Measurements from ENCODE around the gene STMP1. TPM values are rescaled to one million over a fixed set of nuclear protein-coding genes. Genes with fewer than 3 reads are reported as not detected.
A peak's percentile ranks its signal among the peaks of the same experiment; 100 is the strongest.
"Not testable (repeated sequence)": the region's sequence is repeated elsewhere in the genome, so short reads cannot be mapped to it uniquely, and the experiment has no call there.

Gene STMP1
- total RNA-seq, 1 experiment from 2014 or later, result 11.8 TPM

GRCh38 chr7:135673360-135673706, 11.0 kb downstream of the STMP1 start:
- Histone ChIP-seq H3K27me3 (ENCODE audit: control insufficient read depth, insufficient read depth, low read length) (no peaks in the 10 kb centered on the region), H3K36me3 (replicated peaks; ENCODE audit: control insufficient read depth, insufficient read depth, low read length) (no peaks in the 10 kb centered on the region; the same call in 1 of the 2 replicates), H3K4me3 (ENCODE audit: insufficient read depth, low read depth, low read length) (no peak overlapping the region)
- no peak for DNase-seq

DNA sequence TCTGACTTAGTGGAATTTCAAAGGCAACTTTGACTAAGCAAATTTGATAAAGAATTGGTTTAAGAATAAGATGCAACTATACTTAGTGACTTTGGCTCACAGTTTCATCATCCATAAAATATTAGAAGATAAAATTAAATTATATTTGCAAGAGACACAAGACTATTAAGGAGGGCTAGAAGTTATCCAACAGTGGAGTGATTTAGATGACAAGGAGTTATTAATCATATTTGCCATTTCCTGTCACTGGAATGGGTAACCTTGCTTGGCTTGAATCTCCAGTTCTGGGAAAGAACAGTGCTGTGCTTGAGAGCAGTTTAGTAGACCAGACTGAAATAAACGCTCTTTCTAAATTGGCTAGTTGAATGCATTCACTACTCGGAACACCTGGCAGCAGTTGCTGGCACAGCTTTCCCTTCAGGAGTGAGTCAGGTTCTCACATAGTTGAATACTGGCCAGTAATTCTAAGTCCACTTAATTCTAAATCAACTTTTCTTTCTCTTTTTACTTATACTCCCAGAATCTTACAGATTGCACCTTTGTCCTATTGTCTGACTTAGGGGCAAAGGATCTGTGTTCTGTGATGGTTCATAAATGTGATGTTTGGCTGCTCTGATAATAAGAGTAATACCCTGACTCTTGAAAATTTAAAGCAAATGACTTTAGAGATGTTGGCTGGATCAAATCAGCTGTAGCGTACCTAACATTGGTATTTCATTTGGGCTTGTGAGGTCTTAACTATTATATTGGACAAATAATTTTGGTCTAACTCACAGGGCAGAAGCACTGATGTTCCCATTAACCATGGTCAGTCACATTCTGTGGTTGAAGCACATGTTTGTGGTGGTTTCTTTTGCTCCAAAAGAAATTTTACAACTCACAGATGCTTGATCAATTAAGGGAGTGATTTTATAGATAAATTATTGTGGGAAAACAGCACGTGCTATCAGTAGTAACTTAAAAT, 16.6 kb downstream of the STMP1 start:
- DNase-seq, result no peak
- no peaks in the 10 kb centered on the region; the same call in 1 of the 2 replicates for H3K36me3 ChIP-seq (replicated peaks; ENCODE audit: control insufficient read depth, insufficient read depth, low read length)

GRCh38 chr7:135681762-135682161, 19.4 kb downstream of the STMP1 start:
- no peaks in the 10 kb centered on the region for H3K27me3 ChIP-seq (ENCODE audit: control insufficient read depth, insufficient read depth, low read length)
- H3K36me3 ChIP-seq (replicated peaks; ENCODE audit: control insufficient read depth, insufficient read depth, low read length), result no peaks in the 10 kb centered on the region; the same call in none of the 2 replicates
- no peak overlapping the region for H3K4me3 ChIP-seq (ENCODE audit: insufficient read depth, low read depth, low read length)
- DNase-seq, result no peak

More for the DNA sequence above, 16.6 kb downstream of the STMP1 start:
- Histone ChIP-seq H3K27me3 (ENCODE audit: control insufficient read depth, insufficient read depth, low read length) (no peaks in the 10 kb centered on the region), H3K4me3 (ENCODE audit: insufficient read depth, low read depth, low read length) (no peak overlapping the region)

DNA sequence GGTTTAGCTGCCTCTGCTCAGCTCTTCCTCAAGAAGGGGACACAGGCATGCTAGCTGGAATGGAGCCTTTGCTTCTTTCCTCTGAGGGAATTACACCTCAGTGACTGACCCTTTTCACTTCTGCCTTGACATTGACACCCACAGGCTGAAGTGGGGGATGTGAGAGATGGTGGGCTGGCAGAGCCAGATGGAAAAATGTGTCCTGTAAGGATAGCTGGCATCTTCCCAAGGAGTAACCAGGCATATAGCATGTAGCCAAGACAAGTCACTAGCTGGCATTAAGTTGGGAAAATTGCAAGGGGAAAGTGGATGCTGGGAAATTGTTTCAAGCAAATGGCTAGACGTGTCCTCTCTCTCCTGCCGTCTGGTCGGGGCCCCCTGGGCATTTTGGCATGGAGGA, 19.9 kb downstream of the STMP1 start:
- Histone ChIP-seq H3K4me3 (ENCODE audit: insufficient read depth, low read depth, low read length) (no peak overlapping the region), H3K27me3 (ENCODE audit: control insufficient read depth, insufficient read depth, low read length) (no peaks in the 10 kb centered on the region), H3K36me3 (replicated peaks; ENCODE audit: control insufficient read depth, insufficient read depth, low read length) (no peaks in the 10 kb centered on the region; the same call in none of the 2 replicates)
- DNase-seq, result no peak

- no peak overlapping the region for H3K4me3 ChIP-seq (ENCODE audit: insufficient read depth, low read depth, low read length)
- no peak for DNase-seq
- no peaks in the 10 kb centered on the region for H3K27me3 ChIP-seq (ENCODE audit: control insufficient read depth, insufficient read depth, low read length)
- H3K36me3 ChIP-seq (replicated peaks; ENCODE audit: control insufficient read depth, insufficient read depth, low read length), result no peaks in the 10 kb centered on the region; the same call in none of the 2 replicates
Measured at GRCh38 chr7:135683609-135684008, 21.3 kb downstream of the STMP1 start.

DNA sequence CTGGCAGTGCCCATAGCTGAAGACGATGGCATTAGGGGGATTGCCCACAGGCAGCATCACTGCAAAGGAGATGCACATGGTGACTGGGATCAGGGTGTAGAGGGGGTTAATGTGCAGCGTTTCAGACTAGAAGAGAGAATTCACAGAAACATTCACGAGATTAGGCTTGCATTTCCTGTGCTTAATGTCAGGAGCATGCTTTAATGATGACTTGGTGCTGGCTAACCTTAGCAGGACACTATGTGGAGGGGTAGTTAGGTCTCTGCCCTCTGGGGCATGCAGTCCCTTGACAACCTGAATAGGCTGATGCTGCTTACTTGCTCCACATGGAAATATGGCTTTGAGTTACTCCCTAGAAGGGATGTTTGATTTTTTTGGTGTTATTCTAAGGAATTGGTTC, 21.8 kb downstream of the STMP1 start:
- H3K27me3 ChIP-seq (ENCODE audit: control insufficient read depth, insufficient read depth, low read length), result no peaks in the 10 kb centered on the region
- H3K4me3 ChIP-seq (ENCODE audit: insufficient read depth, low read depth, low read length), result no peak overlapping the region
- DNase-seq, result no peak
- no peaks in the 10 kb centered on the region; the same call in none of the 2 replicates for H3K36me3 ChIP-seq (replicated peaks; ENCODE audit: control insufficient read depth, insufficient read depth, low read length)

GRCh38 chr7:135684699-135685098, 22.4 kb downstream of the STMP1 start:
- Histone ChIP-seq H3K4me3 (ENCODE audit: insufficient read depth, low read depth, low read length) (no peak overlapping the region), H3K27me3 (ENCODE audit: control insufficient read depth, insufficient read depth, low read length) (no peaks in the 10 kb centered on the region), H3K36me3 (replicated peaks; ENCODE audit: control insufficient read depth, insufficient read depth, low read length) (no peaks in the 10 kb centered on the region; the same call in none of the 2 replicates)
- no peak for DNase-seq

- Histone ChIP-seq H3K36me3 (replicated peaks; ENCODE audit: control insufficient read depth, insufficient read depth, low read length) (no peaks in the 10 kb centered on the region; the same call in none of the 2 replicates), H3K4me3 (ENCODE audit: insufficient read depth, low read depth, low read length) (no peak overlapping the region), H3K27me3 (ENCODE audit: control insufficient read depth, insufficient read depth, low read length) (no peaks in the 10 kb centered on the region)
- DNase-seq, result no peak
Measured at GRCh38 chr7:135685306-135686084, 23.2 kb downstream of the STMP1 start.

- DNase-seq, result no peak
- no peak overlapping the region for H3K4me3 ChIP-seq (ENCODE audit: insufficient read depth, low read depth, low read length)
- H3K27me3 ChIP-seq (ENCODE audit: control insufficient read depth, insufficient read depth, low read length), result no peaks in the 10 kb centered on the region
- H3K36me3 ChIP-seq (replicated peaks; ENCODE audit: control insufficient read depth, insufficient read depth, low read length), result no peaks in the 10 kb centered on the region; the same call in none of the 2 replicates
Measured at GRCh38 chr7:135687466-135687865, 25.2 kb downstream of the STMP1 start.

- H3K36me3 ChIP-seq (replicated peaks; ENCODE audit: control insufficient read depth, insufficient read depth, low read length), result no peaks in the 10 kb centered on the region; the same call in none of the 2 replicates
- H3K27me3 ChIP-seq (ENCODE audit: control insufficient read depth, insufficient read depth, low read length), result no peaks in the 10 kb centered on the region
- H3K4me3 ChIP-seq (ENCODE audit: insufficient read depth, low read depth, low read length), result no peak overlapping the region
- no peak for DNase-seq
Measured at GRCh38 chr7:135690566-135690965, 28.3 kb downstream of the STMP1 start.

GRCh38 chr7:135692055-135692454, 29.7 kb downstream of the STMP1 start:
- H3K4me3 ChIP-seq (ENCODE audit: insufficient read depth, low read depth, low read length), result no peak overlapping the region
- H3K36me3 ChIP-seq (replicated peaks; ENCODE audit: control insufficient read depth, insufficient read depth, low read length), result no peaks in the 10 kb centered on the region; the same call in 1 of the 2 replicates
- H3K27me3 ChIP-seq (ENCODE audit: control insufficient read depth, insufficient read depth, low read length), result no peaks in the 10 kb centered on the region
- no peak for DNase-seq

GRCh38 chr7:135692606-135693005, 30.3 kb downstream of the STMP1 start:
- DNase-seq; H3K27me3 ChIP-seq (ENCODE audit: control insufficient read depth, insufficient read depth, low read length); H3K4me3 ChIP-seq (ENCODE audit: insufficient read depth, low read depth, low read length); H3K36me3 ChIP-seq (replicated peaks; ENCODE audit: control insufficient read depth, insufficient read depth, low read length): not testable (repeated sequence)

GRCh38 chr7:135693558-135693957, 31.2 kb downstream of the STMP1 start:
- Histone ChIP-seq H3K4me3 (ENCODE audit: insufficient read depth, low read depth, low read length) (no peak overlapping the region), H3K36me3 (replicated peaks; ENCODE audit: control insufficient read depth, insufficient read depth, low read length) (no peaks in the 10 kb centered on the region; the same call in 1 of the 2 replicates), H3K27me3 (ENCODE audit: control insufficient read depth, insufficient read depth, low read length) (no peaks in the 10 kb centered on the region)
- no peak for DNase-seq

- Histone ChIP-seq H3K4me3 (ENCODE audit: insufficient read depth, low read depth, low read length) (no peak overlapping the region), H3K27me3 (ENCODE audit: control insufficient read depth, insufficient read depth, low read length) (no peaks in the 10 kb centered on the region), H3K36me3 (replicated peaks; ENCODE audit: control insufficient read depth, insufficient read depth, low read length) (no peaks in the 10 kb centered on the region)
- peak; percentile 41 for DNase-seq
Measured at GRCh38 chr7:135697276-135698049, 35.1 kb downstream of the STMP1 start.

Measured in H7 (cell line).